NCI-H2171 (cell line): ENCODE measurements around the gene FMN2.
"Not testable (repeated sequence)": the region's sequence is repeated elsewhere in the genome, so short reads cannot be mapped to it uniquely, and the experiment has no call there.

Experiments
- DNase-seq: peaks from one replicate; lab custom pipeline; 2025; lab: John Stamatoyannopoulos, UW

FMN2 gene

GRCh38 chr1:240310226-240310925 lies 218.7 kb downstream of the FMN2 start:
- no peak for DNase-seq

GRCh38 chr1:240312872-240313271 lies 221.2 kb downstream of the FMN2 start:
- DNase-seq: no peak

DNA sequence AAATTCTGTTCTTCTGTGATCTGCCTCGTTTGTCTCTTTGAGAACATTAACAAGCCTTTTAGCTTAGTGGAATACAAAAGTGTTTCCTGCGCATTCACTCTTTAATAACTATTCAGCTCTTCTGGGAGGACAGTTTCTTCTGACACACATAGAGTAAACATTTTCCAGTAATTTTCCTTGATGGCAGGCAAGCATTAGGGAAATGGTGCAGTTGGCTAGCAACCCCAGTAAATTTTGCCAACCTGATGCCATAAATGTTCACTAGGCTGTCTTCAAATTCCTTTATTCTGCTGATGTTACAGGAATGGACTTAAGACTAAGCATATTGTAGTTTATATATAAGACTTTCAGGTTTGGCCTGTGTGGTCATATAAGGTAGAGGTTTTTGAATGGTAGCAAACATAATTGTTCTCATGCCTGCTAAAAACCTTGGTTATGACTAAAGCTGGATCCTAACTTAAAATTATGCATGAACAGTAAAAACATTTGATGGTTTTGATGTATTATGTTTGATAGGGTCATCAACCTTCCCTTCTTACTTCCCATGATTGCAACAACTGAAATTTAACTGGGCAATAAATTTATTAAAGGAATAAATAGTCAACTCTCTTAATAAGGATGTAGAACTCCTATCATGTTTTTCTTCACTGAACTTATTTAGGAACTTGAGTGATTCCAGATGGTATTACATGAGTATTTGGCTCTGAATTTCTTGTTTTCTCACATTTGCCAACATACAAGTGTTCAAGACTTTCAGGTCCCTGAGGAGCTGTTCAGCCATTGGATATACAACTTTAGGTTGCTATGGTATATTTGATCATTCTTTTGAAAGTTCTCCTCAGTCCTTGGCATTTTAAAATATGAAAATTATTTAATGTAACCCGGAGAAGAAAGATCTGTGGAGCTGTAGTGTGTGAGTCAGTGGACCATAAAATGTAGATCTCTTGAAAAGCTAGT lies 223.4 kb downstream of the FMN2 start:
- no peak for DNase-seq

DNA sequence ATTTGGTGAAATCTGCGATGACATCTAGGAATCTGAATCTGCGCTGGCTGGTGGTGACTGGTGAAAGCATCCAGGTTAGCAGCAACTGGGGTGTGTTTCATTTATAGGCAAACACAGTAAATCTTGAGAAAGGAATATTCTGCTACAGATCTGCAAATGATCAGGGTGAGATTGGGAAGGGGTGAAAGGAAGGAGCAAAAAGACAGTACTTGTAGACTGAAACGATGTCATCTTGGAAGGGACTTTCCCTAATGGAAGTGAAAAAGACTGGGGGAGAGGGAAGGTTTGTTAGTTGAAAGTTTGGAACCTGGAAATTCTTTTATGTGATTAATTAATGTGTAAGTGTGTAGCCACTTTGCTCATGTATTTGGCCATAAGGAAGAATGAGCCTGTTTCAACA lies 228.3 kb downstream of the FMN2 start:
- no peak for DNase-seq

DNA sequence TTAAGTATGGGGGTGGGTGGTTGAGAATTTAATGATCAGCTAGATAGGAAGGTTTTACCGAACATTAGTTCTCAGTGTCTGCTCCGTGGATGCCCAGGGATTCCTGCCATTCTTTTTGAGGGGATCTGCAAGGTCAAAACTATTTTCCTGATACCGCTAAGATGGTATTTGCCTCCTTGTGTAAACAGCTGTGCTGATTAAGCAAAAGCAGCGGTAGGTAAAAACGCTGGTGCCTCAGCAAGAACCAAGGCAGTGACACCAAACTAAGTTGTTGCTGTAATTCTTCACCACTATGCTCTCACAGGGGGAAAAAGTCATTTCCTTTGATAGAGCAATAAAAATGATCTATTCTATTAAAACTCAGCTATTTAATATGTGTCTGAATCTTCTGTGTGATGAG lies 229.0 kb downstream of the FMN2 start:
- DNase-seq: no peak

GRCh38 chr1:240322943-240323342 lies 231.3 kb downstream of the FMN2 start:
- DNase-seq: no peak

- not testable (repeated sequence) for DNase-seq
Measured at GRCh38 chr1:240328382-240328781, 236.7 kb downstream of the FMN2 start.

DNA sequence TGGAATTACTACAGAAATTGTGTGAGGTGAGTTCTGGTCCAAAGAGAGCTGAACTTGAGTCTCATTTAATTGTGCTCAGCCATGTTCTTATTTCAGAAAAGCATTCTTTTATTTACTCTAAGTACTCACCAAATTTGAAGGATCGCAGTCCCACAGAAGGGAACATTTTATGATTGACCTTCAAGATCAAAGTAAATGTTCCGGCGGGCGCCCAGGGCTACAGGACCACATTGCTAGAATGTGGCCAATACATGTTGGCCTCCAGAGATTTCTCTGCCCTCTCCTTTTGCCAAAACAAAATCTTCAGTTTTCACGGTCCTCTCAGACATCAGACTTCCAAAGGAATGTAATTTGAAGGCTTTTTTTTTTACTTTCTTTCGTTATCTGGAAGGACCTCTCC lies 237.8 kb downstream of the FMN2 start:
- DNase-seq: no peak

DNA sequence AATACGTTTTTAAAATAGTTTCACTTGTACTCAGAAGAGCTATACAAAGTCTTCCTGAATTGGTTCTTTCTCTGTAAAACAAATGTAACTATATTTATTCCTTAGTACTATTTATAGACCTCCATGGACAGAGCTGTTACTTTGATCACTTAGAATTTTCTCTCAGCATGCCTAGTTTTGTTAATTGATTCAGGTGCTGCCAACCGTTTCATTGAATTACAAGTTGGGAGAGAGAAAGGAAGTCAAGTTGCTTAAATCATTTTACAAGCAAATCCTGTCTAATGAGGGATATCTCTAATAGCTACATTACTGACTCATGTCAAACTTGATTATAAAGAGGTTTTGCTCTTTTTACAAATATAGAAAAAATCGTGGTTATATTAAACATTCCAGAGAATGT lies 241.0 kb downstream of the FMN2 start:
- DNase-seq: no peak

- DNase-seq: no peak
Measured at GRCh38 chr1:240337781-240338180, 246.1 kb downstream of the FMN2 start.

- DNase-seq: no peak
Measured at GRCh38 chr1:240338837-240339236, 247.2 kb downstream of the FMN2 start.

DNA sequence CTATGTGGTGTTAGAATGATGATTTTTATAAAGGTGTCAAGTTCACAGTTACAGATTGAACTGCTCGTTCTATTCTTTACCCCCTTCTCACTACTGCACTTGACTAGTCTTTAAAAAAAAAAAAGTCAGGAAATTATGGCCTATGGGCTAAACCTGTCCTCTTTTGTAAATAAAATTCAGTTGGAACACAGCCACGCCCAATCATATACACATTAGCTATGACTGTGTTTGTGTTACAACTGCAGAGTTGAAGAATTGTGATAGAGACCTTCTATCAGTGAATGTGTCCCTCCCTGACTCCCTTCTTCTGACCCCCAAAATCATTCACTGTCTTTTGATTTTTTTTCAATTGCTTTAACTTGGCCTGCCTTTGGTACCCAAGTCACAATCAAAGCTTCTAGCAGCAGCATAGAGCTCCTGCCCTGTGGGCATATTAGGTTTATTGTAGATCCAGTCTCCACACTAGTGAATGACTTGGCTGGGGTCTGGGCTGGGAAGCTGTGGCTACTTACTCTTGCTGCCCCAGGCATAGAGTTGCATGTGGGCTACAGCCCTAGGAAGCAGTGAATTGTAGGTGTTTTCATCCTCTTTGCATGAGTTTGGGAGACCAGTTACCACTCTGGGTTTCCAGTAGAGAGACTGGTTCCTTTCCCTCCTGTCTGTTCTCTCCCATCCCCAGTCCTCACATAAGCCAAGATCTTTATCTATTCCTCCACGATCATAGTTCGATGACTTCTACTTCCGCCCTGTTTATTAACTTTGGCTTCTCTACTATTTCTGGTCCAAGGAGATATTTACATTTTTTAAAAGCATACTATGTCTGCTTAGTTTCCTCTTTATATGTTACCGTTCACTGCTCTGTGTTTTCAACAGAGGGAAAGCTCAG lies 249.9 kb downstream of the FMN2 start:
- no peak for DNase-seq

GRCh38 chr1:240342251-240342625 lies 250.6 kb downstream of the FMN2 start:
- no peak for DNase-seq

DNA sequence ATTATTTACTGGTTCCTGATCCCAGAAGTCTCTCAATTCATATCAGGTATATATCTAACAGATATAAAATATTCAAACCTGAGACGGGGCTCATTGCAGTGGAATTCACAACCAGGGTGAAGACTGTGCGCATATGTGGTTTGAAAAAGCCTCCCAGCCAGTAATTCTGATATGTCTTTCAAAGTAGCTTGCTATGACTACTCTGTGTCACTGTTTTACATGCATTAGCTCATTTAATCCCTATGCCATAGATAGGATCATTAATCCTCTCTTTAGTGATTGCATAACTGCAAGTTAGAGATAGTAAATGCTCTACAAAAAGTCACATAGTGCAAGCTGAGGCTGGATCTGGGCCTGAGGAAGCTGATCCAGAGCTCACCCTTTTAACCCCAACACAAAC lies 251.4 kb downstream of the FMN2 start:
- no peak for DNase-seq

DNA sequence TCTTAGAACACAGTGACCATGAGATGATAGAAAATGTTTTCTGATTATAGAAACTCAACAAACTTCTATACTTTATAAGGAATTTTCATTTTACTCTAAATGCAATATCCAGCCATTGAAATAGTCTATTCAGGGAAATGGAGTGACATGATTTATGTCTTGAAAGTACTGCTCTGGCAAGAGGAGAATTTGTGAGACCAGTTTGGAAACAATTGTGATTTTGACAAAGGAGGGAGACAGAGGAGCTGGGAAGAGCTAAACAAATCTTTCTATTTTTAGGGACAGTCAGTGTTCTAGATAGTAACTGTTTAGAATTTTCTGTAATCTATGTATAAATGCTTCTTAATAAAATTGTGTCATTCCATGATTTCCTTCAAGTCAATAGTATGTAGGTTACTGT lies 252.3 kb downstream of the FMN2 start:
- DNase-seq: no peak

DNA sequence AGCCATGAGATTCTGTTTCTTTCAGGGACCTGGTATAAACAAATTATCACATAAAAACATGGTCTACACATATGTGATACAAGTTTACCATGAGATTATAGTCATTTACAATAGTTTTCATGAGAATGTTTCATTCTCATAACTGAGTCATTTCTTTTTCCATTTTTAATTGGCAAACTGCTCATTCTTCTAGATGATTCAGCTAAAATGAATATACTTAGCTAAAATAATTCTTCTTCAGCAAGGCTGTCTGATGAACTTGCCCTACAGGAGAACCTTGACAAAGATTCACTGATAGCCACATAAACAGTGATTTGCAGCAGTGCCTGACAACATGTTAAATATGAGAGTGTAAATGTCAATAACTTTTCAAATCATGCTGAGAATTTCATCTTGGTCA lies 253.2 kb downstream of the FMN2 start:
- no peak for DNase-seq

GRCh38 chr1:240349695-240350094 lies 258.0 kb downstream of the FMN2 start:
- DNase-seq: no peak

- DNase-seq: no peak
Measured at GRCh38 chr1:240350910-240351331, 259.2 kb downstream of the FMN2 start.

DNA sequence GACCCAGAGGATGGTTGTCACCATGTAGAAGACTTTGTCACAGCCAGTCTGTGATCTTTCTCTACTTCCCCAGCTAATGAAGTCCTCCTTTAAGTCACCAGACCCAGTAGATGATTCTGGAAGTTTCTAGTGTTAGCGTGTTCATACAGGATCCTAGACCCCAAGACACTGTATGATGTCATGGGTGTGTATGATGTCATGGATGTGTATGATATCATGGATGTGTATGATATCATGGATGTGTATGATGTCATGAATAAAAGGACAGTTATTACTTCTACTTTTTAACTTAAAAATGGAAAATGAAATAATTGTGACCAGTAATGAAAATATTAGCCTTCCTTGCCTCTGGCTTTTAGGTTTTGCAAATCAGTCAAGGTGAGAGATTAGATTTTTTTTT lies 260.0 kb downstream of the FMN2 start:
- no peak for DNase-seq

DNA sequence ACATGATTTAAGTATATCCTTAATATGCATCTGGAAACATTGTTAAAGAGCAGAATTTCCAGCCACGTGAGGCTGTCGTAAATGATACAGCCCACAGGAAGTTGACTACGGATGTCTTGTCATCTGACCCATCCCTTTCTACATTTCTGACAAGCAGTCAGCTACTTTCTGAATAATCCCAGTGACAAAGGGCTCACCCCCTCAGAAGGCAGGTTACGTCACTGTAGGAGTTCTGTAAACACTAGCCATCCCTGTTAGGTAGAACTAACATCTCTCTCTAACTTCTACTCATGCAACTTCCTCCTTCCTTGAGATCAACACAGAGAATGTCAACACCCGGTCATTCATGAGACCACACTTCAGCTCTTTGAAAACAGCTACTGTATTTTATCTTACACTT lies 261.1 kb downstream of the FMN2 start:
- no peak for DNase-seq

- no peak for DNase-seq
Measured at GRCh38 chr1:240356568-240356967, 264.9 kb downstream of the FMN2 start.

- no peak for DNase-seq
Measured at GRCh38 chr1:240362046-240362445, 270.4 kb downstream of the FMN2 start.
